ENCODE measurements around the gene MSS51.

Gene MSS51

DNA sequence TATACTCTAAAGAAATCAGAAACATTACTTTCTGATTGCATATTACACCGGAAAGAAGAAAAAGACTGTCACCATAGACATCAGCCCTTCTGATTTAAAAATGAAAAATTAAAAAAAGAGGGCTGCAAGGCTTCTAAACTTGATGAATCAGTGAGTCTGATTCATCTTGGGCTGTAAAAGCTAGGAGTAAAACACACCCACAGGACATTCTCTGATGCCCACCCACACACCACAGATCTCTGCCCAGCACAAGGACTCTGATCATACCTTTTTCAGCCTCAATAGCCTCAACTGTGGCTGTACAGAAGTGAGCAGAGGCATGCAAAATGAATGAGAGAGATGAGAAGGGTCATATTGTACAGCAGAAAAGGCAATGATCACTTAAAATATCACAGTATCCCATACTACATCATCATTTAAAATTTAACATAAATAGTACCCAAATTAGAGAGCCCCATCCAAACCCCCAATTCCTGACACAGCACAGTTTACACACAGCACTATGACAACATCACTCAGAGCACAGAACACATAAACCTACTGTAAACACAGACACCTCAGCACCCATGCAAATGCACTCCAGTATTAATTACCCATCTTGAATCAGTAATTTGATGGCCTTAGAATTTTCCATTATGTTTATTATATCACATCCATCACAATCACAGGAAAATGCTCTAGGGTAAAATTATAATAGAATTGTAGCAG, 6.4 kb upstream of the MSS51 start:
- TF ChIP-seq, protein P1, sequence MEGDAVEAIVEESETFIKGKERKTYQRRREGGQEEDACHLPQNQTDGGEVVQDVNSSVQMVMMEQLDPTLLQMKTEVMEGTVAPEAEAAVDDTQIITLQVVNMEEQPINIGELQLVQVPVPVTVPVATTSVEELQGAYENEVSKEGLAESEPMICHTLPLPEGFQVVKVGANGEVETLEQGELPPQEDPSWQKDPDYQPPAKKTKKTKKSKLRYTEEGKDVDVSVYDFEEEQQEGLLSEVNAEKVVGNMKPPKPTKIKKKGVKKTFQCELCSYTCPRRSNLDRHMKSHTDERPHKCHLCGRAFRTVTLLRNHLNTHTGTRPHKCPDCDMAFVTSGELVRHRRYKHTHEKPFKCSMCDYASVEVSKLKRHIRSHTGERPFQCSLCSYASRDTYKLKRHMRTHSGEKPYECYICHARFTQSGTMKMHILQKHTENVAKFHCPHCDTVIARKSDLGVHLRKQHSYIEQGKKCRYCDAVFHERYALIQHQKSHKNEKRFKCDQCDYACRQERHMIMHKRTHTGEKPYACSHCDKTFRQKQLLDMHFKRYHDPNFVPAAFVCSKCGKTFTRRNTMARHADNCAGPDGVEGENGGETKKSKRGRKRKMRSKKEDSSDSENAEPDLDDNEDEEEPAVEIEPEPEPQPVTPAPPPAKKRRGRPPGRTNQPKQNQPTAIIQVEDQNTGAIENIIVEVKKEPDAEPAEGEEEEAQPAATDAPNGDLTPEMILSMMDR (IDR thresholded peaks at IDR 0.05; ENCODE audit: low read depth, low read length, missing control alignments): no peak
- H3K4me3 ChIP-seq (ENCODE audit: low read depth, low read length): no peak overlapping the region
- DNase-seq (ENCODE audit: low read depth): no peak

DNA sequence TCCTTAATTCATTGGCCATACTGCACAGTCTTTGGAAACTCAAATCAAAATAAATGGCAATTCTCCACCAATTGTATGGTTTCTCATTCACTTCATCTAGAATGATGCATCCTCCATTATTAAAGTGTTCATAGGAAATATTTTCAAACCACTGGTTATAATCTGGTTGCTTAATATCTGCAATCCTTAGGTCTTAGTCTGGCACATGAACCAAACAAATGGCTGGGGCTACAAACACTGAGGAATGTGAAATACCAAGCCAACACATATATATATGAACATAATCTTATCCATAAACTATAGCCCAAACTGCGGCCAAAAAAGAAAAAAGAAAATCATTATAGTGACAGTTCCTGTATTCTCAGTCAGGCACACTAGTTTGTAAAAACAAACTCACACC, 5.7 kb upstream of the MSS51 start:
- no peak overlapping the region for H3K4me3 ChIP-seq (ENCODE audit: low read depth, low read length)
- TF ChIP-seq, protein P1 (IDR thresholded peaks at IDR 0.05; ENCODE audit: low read depth, low read length, missing control alignments): no peak
- no peak for DNase-seq (ENCODE audit: low read depth)

DNA sequence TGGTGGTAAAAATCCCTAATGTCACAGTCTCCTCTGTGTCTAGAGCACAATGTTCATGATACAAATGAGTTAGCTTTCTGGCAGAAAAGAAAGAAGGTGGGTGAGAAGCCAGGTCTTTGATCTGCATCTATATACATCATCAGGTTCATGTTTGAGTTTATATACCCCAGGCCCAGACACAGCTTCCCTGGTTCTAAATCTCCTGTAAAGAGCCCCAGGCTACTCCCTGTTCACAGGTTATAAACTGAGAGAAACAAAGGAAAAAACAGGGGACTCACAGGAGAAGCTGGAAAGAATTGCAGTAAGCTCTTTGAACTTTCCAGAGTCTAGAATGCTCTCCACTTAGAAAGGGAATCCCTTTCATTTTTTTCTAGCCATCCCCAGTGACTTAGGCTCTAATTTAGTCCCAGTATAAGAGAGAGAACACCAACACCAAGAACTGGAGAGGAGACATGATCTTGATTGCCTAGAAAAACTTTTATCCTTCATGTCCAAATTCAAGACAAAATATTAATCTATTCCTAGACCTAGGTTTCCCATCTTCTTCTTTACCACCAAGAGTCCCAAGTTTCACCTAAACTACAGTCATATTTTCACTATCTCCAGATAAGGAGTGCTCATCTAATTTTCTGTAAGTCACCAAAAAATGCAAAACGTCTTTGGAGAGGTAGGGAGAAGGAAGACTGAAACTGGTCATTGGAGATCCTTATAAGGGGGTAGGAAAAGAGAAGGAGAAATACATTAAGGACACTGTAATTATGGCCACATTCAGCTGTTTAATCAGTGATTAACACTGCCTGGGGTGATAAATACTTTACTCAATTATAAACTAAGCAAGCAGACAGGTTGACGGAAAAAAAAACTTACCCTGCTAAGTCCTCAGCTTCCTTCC, 469 bp downstream of the MSS51 start:
- no peak for DNase-seq (ENCODE audit: low read depth)
- TF ChIP-seq, protein P1 (IDR thresholded peaks at IDR 0.05; ENCODE audit: low read depth, low read length, missing control alignments): no peak
- H3K4me3 ChIP-seq (ENCODE audit: low read depth, low read length): no peak overlapping the region

DNA sequence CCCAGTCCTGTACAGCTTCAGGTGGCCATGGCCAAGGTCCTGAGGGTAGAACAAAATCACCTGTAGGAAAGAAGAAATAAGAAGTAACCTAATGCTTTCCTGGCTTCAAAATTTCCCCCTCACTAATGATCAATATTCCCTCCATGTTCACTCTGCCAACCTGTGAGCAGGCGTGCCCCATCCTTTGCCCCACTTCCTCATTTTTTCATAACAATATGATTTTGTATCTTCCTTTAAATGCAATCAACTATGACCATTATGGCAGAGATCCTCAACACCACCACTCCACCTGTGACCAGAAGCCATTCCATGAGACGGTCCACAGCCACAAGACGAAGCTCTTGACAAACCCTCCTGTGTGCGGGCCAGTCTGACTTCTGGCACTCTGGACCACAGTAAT, 7.0 kb downstream of the MSS51 start:
- no peak for DNase-seq (ENCODE audit: low read depth)
- TF ChIP-seq, protein P1 (IDR thresholded peaks at IDR 0.05; ENCODE audit: low read depth, low read length, missing control alignments): no peak
- H3K4me3 ChIP-seq (ENCODE audit: low read depth, low read length): no peak overlapping the region

DNA sequence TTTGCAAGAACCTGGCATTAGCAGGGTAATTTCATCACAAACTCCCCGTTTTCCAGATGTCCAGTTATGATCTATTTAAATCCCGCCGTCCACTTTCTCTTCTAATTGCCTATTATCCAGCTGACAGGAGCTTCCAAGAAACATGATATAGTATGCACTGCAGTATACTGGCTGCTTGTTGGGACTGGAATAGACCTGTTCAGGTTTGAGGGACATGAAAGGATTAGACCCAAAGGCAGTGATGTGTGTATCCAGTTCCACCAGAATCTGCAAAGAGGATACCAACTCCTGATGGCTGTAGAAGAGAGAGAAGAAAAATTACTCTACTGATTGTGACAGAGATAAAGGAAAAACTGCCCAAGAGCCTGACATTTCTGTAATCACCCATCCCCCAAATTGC, 8.9 kb downstream of the MSS51 start:
- DNase-seq (ENCODE audit: low read depth): no peak
- TF ChIP-seq, protein P1 (IDR thresholded peaks at IDR 0.05; ENCODE audit: low read depth, low read length, missing control alignments): no peak
- H3K4me3 ChIP-seq (ENCODE audit: low read depth, low read length): no peak overlapping the region

DNA sequence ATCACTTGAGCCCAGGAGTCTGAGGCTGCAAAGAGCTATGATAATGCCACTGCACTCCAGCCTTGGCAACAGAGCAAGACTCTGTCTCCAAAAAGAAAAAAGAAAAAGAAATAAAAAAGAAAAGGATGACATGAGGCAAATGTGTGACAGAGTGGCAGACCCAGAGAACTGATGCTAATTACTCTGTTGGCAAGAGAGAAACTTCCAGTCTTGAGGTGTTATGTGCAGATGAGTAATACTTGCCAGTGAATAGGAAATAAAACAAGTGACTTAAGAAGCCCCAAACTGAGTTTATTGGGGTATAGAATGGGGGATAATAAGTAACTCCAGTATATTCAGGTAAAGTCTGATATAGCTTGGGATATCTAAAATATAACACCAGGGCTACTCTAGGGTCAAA, 10.1 kb downstream of the MSS51 start:
- TF ChIP-seq, protein P1 (IDR thresholded peaks at IDR 0.05; ENCODE audit: low read depth, low read length, missing control alignments): no peak
- no peak for DNase-seq (ENCODE audit: low read depth)
- no peak overlapping the region for H3K4me3 ChIP-seq (ENCODE audit: low read depth, low read length)

All from GM12864 (cell line).